GM18508 (cell line): ENCODE measurements around the gene CPPED1.

Source experiments
- ATAC-seq: cut with Tn5 transposase; IDR thresholded peaks from one replicate; pipeline ENCODE4 v1.9.1; 2021; ENCODE audit warnings: moderate number of reproducible peaks; ENCODE audit not compliant: insufficient read depth, unreplicated experiment

The CPPED1 gene

GRCh38 chr16:12742741-12743140, 60.9 kb downstream of the CPPED1 start:
- ATAC-seq: no peak

GRCh38 chr16:12740986-12741610, 62.6 kb downstream of the CPPED1 start:
- no peak for ATAC-seq

- no peak for ATAC-seq
Measured at GRCh38 chr16:12739738-12740137, 63.9 kb downstream of the CPPED1 start.

GRCh38 chr16:12737563-12737962, 66.1 kb downstream of the CPPED1 start:
- ATAC-seq: no peak

- ATAC-seq: no peak
Measured at GRCh38 chr16:12735805-12736204, 67.9 kb downstream of the CPPED1 start.

GRCh38 chr16:12732600-12732999, 71.1 kb downstream of the CPPED1 start:
- no peak for ATAC-seq

GRCh38 chr16:12729448-12729847, 74.2 kb downstream of the CPPED1 start:
- ATAC-seq: no peak

- ATAC-seq: no peak
Measured at GRCh38 chr16:12728469-12728868, 75.2 kb downstream of the CPPED1 start.

GRCh38 chr16:12724226-12724625, 79.5 kb downstream of the CPPED1 start:
- no peak for ATAC-seq

- ATAC-seq: no peak
Measured at GRCh38 chr16:12723681-12724080, 80.0 kb downstream of the CPPED1 start.

- no peak for ATAC-seq
Measured at GRCh38 chr16:12721841-12722421, 81.8 kb downstream of the CPPED1 start.

- ATAC-seq: no peak
Measured at GRCh38 chr16:12719972-12720371, 83.7 kb downstream of the CPPED1 start.

GRCh38 chr16:12716658-12717057, 87.0 kb downstream of the CPPED1 start:
- no peak for ATAC-seq

GRCh38 chr16:12709807-12710206, 93.9 kb downstream of the CPPED1 start:
- no peak for ATAC-seq

- ATAC-seq: no peak
Measured at GRCh38 chr16:12708266-12708665, 95.4 kb downstream of the CPPED1 start.

GRCh38 chr16:12706628-12707027, 97.1 kb downstream of the CPPED1 start:
- ATAC-seq: no peak

GRCh38 chr16:12704492-12705111, 99.1 kb downstream of the CPPED1 start:
- ATAC-seq: no peak

- no peak for ATAC-seq
Measured at GRCh38 chr16:12703935-12704334, 99.8 kb downstream of the CPPED1 start.

GRCh38 chr16:12700161-12700560, 103.5 kb downstream of the CPPED1 start:
- no peak for ATAC-seq

GRCh38 chr16:12699161-12699560, 104.5 kb downstream of the CPPED1 start:
- no peak for ATAC-seq

GRCh38 chr16:12697437-12697836, 106.2 kb downstream of the CPPED1 start:
- ATAC-seq: no peak

GRCh38 chr16:12695454-12695853, 108.2 kb downstream of the CPPED1 start:
- no peak for ATAC-seq
